GM21360 (cell line): ENCODE data around the gene MS4A1.
"Not testable (repeated sequence)": the region's sequence is repeated elsewhere in the genome, so short reads cannot be mapped to it uniquely, and the experiment has no call there.

Experiments
- ATAC-seq: cut with Tn5 transposase; IDR thresholded peaks from one replicate; pipeline ENCODE4 v1.9.1; 2021; ENCODE audit warnings: mild to moderate bottlenecking, moderate library complexity; ENCODE audit not compliant: unreplicated experiment

Gene MS4A1

DNA sequence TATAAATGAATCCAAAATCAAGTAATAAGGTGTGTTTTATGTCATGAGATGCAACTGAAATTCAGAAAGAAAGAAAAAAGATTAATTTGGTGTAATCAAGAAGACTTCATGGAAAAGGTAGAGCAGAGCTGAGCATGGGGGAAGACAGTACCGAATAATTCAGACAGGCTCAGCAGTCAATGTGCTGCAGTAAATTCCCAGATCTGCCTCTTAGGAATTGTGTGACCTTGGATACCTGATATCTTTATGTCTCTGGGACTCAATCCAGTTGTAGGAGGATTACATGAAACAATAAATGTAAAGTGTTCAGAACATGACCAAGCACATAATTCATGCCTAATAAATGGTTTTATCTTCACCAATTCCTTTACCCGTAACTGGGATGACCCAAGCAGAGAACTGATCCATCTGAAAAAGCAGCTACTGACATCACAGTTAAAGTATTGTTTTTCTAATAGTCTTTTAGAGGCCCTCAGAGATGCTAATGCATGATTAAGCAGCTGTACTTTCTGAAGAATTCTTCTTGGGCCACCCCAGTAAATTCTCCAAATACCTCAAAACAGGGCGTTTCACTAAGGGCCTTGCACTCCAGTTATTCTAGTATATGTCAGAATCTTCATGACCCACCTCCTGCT, 44.7 kb downstream of the MS4A1 start:
- ATAC-seq: no peak

- no peak for ATAC-seq
Measured at GRCh38 chr11:60502221-60502775, 46.7 kb downstream of the MS4A1 start.

- ATAC-seq: no peak
Measured at GRCh38 chr11:60504219-60504905, 48.7 kb downstream of the MS4A1 start.

GRCh38 chr11:60509609-60510008, 54.0 kb downstream of the MS4A1 start:
- not testable (repeated sequence) for ATAC-seq

DNA sequence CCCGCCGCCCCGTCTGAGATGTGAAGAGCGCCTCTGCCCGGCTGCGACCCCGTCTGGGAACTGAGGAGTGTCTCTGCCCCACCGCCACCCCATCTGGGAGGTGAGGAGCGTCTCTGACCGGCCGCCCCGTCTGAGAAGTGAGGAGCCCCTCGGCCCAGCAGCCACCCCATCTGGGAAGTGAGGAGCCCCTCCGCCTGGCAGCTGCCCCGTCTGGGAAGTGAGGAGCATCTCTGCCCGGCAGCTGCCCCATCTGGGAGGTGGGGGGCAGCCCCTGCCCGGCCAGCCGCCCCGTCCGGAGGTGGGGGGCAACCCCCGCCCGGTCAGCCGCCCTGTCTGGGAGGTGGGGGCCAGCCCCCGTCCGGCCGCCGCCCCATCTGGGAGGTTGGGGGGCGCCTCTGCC, 54.6 kb downstream of the MS4A1 start:
- not testable (repeated sequence) for ATAC-seq

GRCh38 chr11:60511393-60511792, 55.7 kb downstream of the MS4A1 start:
- ATAC-seq: no peak

DNA sequence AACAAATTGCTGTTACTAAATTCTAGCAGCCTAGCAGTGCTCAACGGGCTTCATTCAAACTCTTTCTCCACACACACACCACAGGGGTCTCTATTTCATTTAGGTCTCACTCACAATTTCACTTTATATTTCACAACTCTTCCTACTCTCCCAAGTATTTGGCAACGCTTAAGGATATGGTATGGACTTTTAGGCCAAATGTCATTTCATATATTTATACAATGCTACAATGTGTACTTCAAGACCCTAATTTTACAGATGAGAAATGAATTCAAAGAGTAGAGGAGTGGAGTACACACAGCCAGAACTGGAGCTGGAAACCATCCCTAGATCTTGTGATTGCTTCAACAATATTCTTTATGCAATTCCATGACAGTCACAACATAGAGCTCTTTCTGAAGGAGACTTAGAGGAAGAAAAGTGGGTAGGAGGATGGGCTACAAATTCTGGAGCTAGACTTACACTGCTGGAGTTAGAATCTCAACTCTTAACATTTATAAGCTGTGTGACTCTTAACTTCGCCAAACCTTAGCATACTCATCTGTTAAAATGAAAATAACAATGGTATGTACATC, 57.1 kb downstream of the MS4A1 start:
- ATAC-seq: no peak

DNA sequence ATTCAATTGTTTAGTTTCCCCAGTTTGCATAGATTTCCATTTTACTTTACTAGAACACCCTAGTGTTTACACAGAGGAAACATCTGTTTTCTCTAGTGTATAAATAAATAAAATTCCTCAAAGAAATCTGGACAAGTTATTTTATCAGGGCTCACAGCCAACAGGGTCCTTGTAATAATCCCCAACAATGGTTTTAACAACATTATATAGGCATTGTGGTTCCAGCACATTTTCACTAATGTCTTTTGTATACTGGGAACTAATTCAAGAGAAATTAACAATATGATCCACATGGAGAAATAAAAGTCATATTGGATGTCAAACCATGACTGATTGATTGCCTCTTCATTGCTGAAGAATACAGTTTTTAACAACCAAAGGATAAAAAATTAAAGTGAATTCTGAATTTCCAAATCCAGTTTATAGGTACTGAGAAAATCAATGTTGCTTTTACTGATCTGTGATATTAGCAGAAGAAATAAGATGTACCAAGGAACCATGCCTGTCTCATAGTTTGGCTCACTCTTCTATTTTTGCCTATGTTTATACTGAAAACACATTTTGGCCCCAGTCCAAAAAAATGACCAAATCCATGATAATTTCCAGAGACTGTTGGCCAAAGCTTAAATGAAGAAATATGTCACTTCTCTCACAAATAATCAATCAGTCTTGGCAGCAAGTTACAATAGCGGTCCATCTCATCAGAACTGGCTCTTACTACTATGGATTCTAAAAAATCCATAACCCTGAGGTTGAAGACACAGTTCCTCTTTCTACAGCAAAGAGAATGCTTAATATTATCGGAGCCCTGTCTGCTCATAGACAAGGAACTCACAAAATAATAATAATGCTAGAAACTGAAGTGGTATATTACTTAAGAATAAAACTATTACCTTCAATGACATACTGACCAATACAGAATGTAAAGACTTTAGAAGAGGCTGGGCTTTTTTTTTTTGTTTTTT, 58.1 kb downstream of the MS4A1 start:
- ATAC-seq: no peak

- no peak for ATAC-seq
Measured at GRCh38 chr11:60515144-60515855, 59.7 kb downstream of the MS4A1 start, which contains the start of gene MS4A13. Gene MS4A13, plus strand, starts transcription at chr11:60515392. Its CDS starts 2,692 bp downstream, at chr11:60518084.
